WERI-Rb-1 (cell line): ENCODE data around the gene APH1A.
A peak's percentile ranks its signal among the peaks of the same experiment; 100 is the strongest.

Experiments
- DNase-seq: peaks from one replicate; pipeline ENCODE4 v3.0.0-alpha.2; 2020
- H3K27ac ChIP-seq: fragments of 250-450 bp; sonication (Bioruptor Pico); 2 replicates; pipeline ENCODE4 v1.5.1; 2020; ENCODE audit warnings: mild to moderate bottlenecking, moderate library complexity
- H3K27me3 ChIP-seq: fragments of 250-450 bp; sonication (Bioruptor Pico); 2 replicates; pipeline ENCODE4 v1.5.1; 2021; ENCODE audit warnings: mild to moderate bottlenecking, low read depth, moderate library complexity; ENCODE audit not compliant: insufficient read depth, severe bottlenecking
- H3K36me3 ChIP-seq: fragments of 250-450 bp; sonication (Bioruptor Pico); 2 replicates; pipeline ENCODE4 v1.5.1; 2020; ENCODE audit warnings: mild to moderate bottlenecking, moderate library complexity
- H3K4me3 ChIP-seq: 2 replicates; pipeline ENCODE4 v1.5.1; 2011; ENCODE audit warnings: low read depth, mild to moderate bottlenecking, control low read depth, low read length
- H3K9me3 ChIP-seq: fragments of 250-450 bp; sonication (Bioruptor Pico); 2 replicates; pipeline ENCODE4 v1.5.1; 2021; ENCODE audit warnings: mild to moderate bottlenecking, moderate library complexity; ENCODE audit not compliant: severe bottlenecking
- CTCF ChIP-seq: IDR thresholded peaks from 2 replicates; pipeline ENCODE4 v1.5.1; 2011; ENCODE audit warnings: low read depth, mild to moderate bottlenecking, control low read depth, inconsistent platforms, low read length

APH1A gene

GRCh38 chr1:150257624-150258585, 10.9 kb downstream of the APH1A start, which contains the start of gene CA14:
TSS of gene CA14 (plus strand) at chr1:150257774. CDS start at chr1:150258129, 355 bp downstream.
- no peak for DNase-seq
- Histone ChIP-seq H3K27ac (no peak within 1 kb of the TSS; the same call in 1 of the 2 replicates), H3K9me3 (peaks cover 2% of the 10 kb centered on the region), H3K27me3 (no peaks in the 10 kb centered on the region), H3K36me3 (no peaks in the 10 kb centered on the region), H3K4me3 (peak within 1 kb of the TSS; percentile 44; the same call in 1 of the 2 replicates)
- no peak for TF ChIP-seq CTCF

GRCh38 chr1:150256554-150257341, 12.1 kb downstream of the APH1A start:
- TF ChIP-seq CTCF: no peak
- DNase-seq: peak; percentile 51
- H3K27me3 ChIP-seq: no peaks in the 10 kb centered on the region
- H3K27ac ChIP-seq: no peak overlapping the region; the same call in 1 of the 2 replicates
- peaks cover 2% of the 10 kb centered on the region for H3K9me3 ChIP-seq
- peak overlapping the region; percentile 44 for H3K4me3 ChIP-seq
- H3K36me3 ChIP-seq: no peaks in the 10 kb centered on the region

- H3K9me3 ChIP-seq: peaks cover 2% of the 10 kb centered on the region
- TF ChIP-seq CTCF: no peak
- no peak overlapping the region; the same call in 1 of the 2 replicates for H3K27ac ChIP-seq
- peak overlapping the region; percentile 44 for H3K4me3 ChIP-seq
- no peak for DNase-seq
- H3K27me3 ChIP-seq: no peaks in the 10 kb centered on the region
- no peaks in the 10 kb centered on the region for H3K36me3 ChIP-seq
Measured at GRCh38 chr1:150256198-150256553, 12.6 kb downstream of the APH1A start.

GRCh38 chr1:150249936-150250335, 18.9 kb downstream of the APH1A start:
- DNase-seq: no peak
- no peaks in the 10 kb centered on the region for H3K27me3 ChIP-seq
- no peaks in the 10 kb centered on the region for H3K9me3 ChIP-seq
- no peak overlapping the region for H3K27ac ChIP-seq
- no peaks in the 10 kb centered on the region for H3K36me3 ChIP-seq
- no peak for TF ChIP-seq CTCF
- no peak overlapping the region for H3K4me3 ChIP-seq

- TF ChIP-seq CTCF: no peak
- peak; percentile 6 for DNase-seq
- H3K9me3 ChIP-seq: no peaks in the 10 kb centered on the region
- H3K4me3 ChIP-seq: no peak overlapping the region
- no peaks in the 10 kb centered on the region for H3K36me3 ChIP-seq
- H3K27ac ChIP-seq: no peak overlapping the region
- no peaks in the 10 kb centered on the region for H3K27me3 ChIP-seq
Measured at GRCh38 chr1:150243003-150243402, 25.8 kb downstream of the APH1A start.
